Measurements from ENCODE around the gene RNF145.

DNA sequence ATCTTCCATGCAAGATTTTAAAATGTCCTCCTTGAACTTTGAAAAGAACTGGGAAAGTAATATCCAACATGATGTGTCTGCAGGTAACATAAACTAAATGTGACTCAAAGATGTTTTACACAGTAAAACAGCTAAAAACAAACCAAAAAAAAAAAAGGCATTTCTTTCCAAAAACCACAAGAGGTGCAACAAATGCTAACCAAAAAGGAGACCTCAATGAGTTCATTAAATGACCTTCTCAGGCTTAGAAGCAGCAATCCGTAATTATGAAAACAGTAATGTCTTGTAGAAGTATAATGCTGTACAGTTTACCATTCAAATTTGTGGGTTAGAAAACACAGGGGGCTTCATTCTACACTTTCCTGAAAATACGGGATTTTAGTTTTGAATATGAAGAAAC is 2.5 kb downstream of the RNF145 start:
- TF ChIP-seq, protein P1, sequence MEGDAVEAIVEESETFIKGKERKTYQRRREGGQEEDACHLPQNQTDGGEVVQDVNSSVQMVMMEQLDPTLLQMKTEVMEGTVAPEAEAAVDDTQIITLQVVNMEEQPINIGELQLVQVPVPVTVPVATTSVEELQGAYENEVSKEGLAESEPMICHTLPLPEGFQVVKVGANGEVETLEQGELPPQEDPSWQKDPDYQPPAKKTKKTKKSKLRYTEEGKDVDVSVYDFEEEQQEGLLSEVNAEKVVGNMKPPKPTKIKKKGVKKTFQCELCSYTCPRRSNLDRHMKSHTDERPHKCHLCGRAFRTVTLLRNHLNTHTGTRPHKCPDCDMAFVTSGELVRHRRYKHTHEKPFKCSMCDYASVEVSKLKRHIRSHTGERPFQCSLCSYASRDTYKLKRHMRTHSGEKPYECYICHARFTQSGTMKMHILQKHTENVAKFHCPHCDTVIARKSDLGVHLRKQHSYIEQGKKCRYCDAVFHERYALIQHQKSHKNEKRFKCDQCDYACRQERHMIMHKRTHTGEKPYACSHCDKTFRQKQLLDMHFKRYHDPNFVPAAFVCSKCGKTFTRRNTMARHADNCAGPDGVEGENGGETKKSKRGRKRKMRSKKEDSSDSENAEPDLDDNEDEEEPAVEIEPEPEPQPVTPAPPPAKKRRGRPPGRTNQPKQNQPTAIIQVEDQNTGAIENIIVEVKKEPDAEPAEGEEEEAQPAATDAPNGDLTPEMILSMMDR (conservative IDR thresholded peaks at IDR 0.05), result no peak
- TF ChIP-seq ZFX (IDR thresholded peaks at IDR 0.05), result no peak
